ENCODE results near the gene VAV1.
A peak's percentile ranks its signal among the peaks of the same experiment; 100 is the strongest.
"Not testable (repeated sequence)": the region's sequence is repeated elsewhere in the genome, so short reads cannot be mapped to it uniquely, and the experiment has no call there.

VAV1 gene

GRCh38 chr19:6818246-6818645 lies 45.7 kb downstream of the VAV1 start:
- no peak for DNase-seq (ENCODE audit: low spot score)

- DNase-seq (ENCODE audit: low spot score) = no peak
Observed at GRCh38 chr19:6819323-6819722, 46.8 kb downstream of the VAV1 start.

- no peak for DNase-seq (ENCODE audit: low spot score)
Observed at GRCh38 chr19:6820237-6820636, 47.7 kb downstream of the VAV1 start.

GRCh38 chr19:6821639-6822310 lies 49.3 kb downstream of the VAV1 start:
- DNase-seq (ENCODE audit: low spot score) = no peak

GRCh38 chr19:6822311-6822670 lies 49.8 kb downstream of the VAV1 start:
- no peak for DNase-seq (ENCODE audit: low spot score)

- no peak for DNase-seq (ENCODE audit: low spot score)
Observed at GRCh38 chr19:6825076-6825774, 52.7 kb downstream of the VAV1 start.

- DNase-seq (ENCODE audit: low spot score) = no peak
Observed at GRCh38 chr19:6826281-6826920, 53.9 kb downstream of the VAV1 start.

- no peak for DNase-seq (ENCODE audit: low spot score)
Observed at GRCh38 chr19:6828306-6828697, 55.8 kb downstream of the VAV1 start.

GRCh38 chr19:6828698-6829633 lies 56.5 kb downstream of the VAV1 start:
- DNase-seq (ENCODE audit: low spot score) = no peak

- not testable (repeated sequence) for DNase-seq (ENCODE audit: low spot score)
Observed at GRCh38 chr19:6829829-6830228, 57.3 kb downstream of the VAV1 start.

GRCh38 chr19:6831084-6831483 lies 58.6 kb downstream of the VAV1 start:
- peak; percentile 16 for DNase-seq (ENCODE audit: low spot score)

GRCh38 chr19:6832412-6832811 lies 59.9 kb downstream of the VAV1 start:
- DNase-seq (ENCODE audit: low spot score) = no peak

GRCh38 chr19:6833166-6833790 lies 60.8 kb downstream of the VAV1 start:
- no peak for DNase-seq (ENCODE audit: low spot score)

GRCh38 chr19:6834433-6834832 lies 61.9 kb downstream of the VAV1 start:
- DNase-seq (ENCODE audit: low spot score) = no peak

GRCh38 chr19:6835501-6835900 lies 63.0 kb downstream of the VAV1 start:
- no peak for DNase-seq (ENCODE audit: low spot score)

- DNase-seq (ENCODE audit: low spot score) = no peak
Observed at GRCh38 chr19:6837525-6837924, 65.0 kb downstream of the VAV1 start.

GRCh38 chr19:6838062-6838655 lies 65.7 kb downstream of the VAV1 start:
- DNase-seq (ENCODE audit: low spot score) = no peak

- DNase-seq (ENCODE audit: low spot score) = no peak
Observed at GRCh38 chr19:6842871-6843607, 70.5 kb downstream of the VAV1 start.

GRCh38 chr19:6847828-6848200 lies 75.3 kb downstream of the VAV1 start:
- no peak for DNase-seq (ENCODE audit: low spot score)

GRCh38 chr19:6848986-6849385 lies 76.5 kb downstream of the VAV1 start:
- no peak for DNase-seq (ENCODE audit: low spot score)

- DNase-seq (ENCODE audit: low spot score) = no peak
Observed at GRCh38 chr19:6849876-6850275, 77.4 kb downstream of the VAV1 start.

Measured in globus pallidus (tissue), 1 donor.